Neural cell (in vitro differentiated cells): ENCODE results near the gene TRPM1.

ENCODE experiments used
- EZH2 ChIP-seq: fragments of 200-600, 300-800 bp; shearing (Covaris generic), sonication (generic); IDR thresholded peaks from 2 replicates; pipeline ENCODE4 v1.6.1; 2014; ENCODE audit warnings: antibody characterized with exemption, low read length, borderline replicate concordance, mild to moderate bottlenecking; ENCODE audit not compliant: insufficient read depth, poor library complexity, severe bottlenecking
- POLR2AphosphoS5 ChIP-seq: IDR thresholded peaks from 2 replicates; pipeline ENCODE4 v1.6.1; 2012
- SMC3 ChIP-seq: fragments of 450-650 bp; conservative IDR thresholded peaks from 2 replicates; pipeline ENCODE4 v1.6.1; 2014; ENCODE audit warnings: antibody characterized with exemption, mild to moderate bottlenecking, moderate library complexity; ENCODE audit not compliant: poor library complexity
- TF ChIP-seq, protein P1 (sequence below): fragments of 450-650 bp; IDR thresholded peaks from 2 replicates; pipeline ENCODE4 v1.5.1; 2014; ENCODE audit warnings: antibody characterized with exemption, mild to moderate bottlenecking, moderate library complexity; ENCODE audit not compliant: poor library complexity, severe bottlenecking

DNA sequence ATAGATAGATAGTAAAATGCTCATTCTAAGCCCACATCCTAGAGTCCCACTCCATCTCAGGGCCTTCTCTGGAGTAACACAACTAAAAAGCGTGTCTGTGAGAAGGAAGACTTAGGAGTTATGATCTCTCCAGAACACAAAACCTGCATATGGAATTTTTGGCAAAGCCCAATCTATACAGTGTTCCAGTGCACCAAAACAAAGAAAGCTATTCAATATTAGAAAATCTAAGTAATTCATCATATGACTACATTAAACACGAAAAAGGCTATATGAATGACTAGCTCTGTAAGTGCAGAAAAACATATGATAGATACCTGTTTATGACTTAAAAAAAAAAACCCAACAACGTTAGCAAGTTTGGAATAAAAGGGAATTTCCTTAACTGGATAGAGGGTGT lies 137.8 kb downstream of the TRPM1 start:
- no peak for TF ChIP-seq EZH2
- TF ChIP-seq, protein P1, sequence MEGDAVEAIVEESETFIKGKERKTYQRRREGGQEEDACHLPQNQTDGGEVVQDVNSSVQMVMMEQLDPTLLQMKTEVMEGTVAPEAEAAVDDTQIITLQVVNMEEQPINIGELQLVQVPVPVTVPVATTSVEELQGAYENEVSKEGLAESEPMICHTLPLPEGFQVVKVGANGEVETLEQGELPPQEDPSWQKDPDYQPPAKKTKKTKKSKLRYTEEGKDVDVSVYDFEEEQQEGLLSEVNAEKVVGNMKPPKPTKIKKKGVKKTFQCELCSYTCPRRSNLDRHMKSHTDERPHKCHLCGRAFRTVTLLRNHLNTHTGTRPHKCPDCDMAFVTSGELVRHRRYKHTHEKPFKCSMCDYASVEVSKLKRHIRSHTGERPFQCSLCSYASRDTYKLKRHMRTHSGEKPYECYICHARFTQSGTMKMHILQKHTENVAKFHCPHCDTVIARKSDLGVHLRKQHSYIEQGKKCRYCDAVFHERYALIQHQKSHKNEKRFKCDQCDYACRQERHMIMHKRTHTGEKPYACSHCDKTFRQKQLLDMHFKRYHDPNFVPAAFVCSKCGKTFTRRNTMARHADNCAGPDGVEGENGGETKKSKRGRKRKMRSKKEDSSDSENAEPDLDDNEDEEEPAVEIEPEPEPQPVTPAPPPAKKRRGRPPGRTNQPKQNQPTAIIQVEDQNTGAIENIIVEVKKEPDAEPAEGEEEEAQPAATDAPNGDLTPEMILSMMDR: no peak
- no peak for TF ChIP-seq SMC3
- no peak for TF ChIP-seq POLR2AphosphoS5
